GM12872 (cell line): ENCODE results near the gene HNRNPF.

Source experiments
- TF ChIP-seq, protein P1 (sequence below): IDR thresholded peaks from 3 replicates; pipeline ENCODE4 v1.5.1; 2011; ENCODE audit warnings: low read depth, mild to moderate bottlenecking, low read length, moderate library complexity; ENCODE audit not compliant: insufficient read depth

The HNRNPF gene

DNA sequence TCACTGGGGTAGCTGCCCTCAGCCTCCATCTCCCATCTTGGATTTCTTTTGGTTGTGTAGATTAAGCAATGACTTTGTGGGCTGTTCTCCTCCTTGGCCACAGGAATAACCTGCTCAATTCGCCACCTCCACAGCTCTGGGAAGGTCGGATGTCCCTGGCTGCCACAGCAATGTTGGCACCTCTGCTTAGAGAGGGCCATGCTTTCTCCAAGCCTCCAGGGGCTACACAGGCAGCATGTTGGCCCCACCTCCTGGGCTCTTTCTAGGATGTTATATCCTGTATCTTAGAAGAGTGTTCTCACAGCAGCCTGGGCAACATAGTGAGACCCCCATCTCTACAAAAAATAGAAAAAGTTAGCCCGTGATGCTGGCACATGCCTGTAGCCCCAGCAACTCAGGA lies 72.9 kb downstream of the HNRNPF start:
- TF ChIP-seq, protein P1, sequence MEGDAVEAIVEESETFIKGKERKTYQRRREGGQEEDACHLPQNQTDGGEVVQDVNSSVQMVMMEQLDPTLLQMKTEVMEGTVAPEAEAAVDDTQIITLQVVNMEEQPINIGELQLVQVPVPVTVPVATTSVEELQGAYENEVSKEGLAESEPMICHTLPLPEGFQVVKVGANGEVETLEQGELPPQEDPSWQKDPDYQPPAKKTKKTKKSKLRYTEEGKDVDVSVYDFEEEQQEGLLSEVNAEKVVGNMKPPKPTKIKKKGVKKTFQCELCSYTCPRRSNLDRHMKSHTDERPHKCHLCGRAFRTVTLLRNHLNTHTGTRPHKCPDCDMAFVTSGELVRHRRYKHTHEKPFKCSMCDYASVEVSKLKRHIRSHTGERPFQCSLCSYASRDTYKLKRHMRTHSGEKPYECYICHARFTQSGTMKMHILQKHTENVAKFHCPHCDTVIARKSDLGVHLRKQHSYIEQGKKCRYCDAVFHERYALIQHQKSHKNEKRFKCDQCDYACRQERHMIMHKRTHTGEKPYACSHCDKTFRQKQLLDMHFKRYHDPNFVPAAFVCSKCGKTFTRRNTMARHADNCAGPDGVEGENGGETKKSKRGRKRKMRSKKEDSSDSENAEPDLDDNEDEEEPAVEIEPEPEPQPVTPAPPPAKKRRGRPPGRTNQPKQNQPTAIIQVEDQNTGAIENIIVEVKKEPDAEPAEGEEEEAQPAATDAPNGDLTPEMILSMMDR = no peak
